Measurements from ENCODE around the gene BFSP1.

The BFSP1 gene

DNA sequence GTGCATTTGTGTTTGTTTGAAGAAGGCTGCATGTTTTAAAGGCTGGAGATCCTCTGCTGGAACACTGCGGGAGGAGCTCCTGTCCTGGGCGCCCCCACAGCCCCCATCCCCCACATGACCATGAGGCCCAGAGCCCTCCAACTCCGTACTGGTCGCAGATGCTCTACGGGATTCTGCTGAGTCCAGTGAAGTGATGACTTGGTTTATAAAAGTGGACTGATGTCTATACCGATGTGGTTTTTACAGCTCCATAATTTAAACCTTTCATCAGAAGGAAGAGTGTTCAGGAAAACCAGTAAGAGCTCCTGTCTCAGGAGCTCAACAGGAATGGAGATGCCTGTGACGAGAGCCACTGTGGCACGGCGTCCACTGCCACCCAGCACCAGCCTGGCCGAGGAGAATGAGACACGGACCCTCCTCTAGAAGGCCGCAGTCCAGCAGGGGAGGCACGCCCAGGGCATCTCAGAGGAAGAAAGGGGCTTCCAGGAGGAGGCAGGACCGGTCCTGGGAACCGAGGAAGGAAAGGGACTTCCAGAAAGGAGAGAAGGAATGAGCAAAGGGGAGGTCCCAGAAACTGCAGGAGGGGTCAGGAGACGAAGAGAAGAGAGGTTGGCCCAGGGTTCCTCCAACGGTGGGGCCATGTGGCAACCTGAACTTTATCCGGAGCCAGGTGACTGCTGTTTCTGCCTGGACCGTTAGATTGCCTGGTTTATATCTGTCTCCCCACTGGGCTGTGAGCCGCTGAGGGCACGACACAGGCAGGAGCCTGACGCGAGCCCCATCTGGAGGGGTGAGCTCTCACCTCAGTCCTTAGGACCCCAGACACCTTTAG is 26.9 kb downstream of the BFSP1 start:
- TF ChIP-seq, protein P1, sequence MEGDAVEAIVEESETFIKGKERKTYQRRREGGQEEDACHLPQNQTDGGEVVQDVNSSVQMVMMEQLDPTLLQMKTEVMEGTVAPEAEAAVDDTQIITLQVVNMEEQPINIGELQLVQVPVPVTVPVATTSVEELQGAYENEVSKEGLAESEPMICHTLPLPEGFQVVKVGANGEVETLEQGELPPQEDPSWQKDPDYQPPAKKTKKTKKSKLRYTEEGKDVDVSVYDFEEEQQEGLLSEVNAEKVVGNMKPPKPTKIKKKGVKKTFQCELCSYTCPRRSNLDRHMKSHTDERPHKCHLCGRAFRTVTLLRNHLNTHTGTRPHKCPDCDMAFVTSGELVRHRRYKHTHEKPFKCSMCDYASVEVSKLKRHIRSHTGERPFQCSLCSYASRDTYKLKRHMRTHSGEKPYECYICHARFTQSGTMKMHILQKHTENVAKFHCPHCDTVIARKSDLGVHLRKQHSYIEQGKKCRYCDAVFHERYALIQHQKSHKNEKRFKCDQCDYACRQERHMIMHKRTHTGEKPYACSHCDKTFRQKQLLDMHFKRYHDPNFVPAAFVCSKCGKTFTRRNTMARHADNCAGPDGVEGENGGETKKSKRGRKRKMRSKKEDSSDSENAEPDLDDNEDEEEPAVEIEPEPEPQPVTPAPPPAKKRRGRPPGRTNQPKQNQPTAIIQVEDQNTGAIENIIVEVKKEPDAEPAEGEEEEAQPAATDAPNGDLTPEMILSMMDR (IDR thresholded peaks at IDR 0.05; ENCODE audit: insufficient read depth, missing control alignments), result no peak
- FAIRE-seq, result no peak
- no peak for DNase-seq (ENCODE audit: insufficient read length, low spot score)

DNA sequence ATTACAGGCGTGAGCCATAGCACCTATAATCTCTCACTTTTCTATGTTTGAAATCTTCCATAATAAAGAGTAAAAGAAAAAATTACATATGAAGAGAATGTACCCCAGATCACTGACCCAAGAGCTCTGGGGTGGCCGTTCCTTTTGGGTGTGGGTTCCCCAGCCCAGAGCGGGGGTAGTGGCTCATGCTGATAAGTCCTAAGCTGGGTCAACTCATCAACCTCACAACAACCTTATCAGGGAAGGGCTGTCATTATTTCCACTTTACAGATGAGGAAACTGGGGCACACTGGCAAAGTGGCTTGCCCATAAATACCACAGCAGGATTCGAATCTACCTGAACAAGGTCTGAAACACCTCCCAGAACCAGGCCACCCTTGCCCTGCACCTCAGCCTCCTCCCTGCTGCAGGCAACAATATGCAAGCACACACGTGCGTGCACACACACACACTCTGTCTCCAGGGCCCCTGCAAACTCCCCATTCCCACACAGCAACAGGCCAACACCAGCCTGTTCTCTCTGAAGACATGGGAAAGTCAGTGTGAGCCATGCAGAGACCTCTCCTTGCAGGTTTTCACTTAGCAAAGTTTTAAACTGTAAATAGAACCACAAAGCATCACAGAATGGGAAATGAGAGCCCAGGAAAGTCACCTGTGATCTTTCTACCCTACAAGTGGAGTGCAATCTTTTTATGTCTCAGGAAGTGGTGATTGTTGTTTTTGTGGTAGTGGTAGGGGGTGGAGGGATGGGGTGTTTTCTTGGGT is 27.7 kb downstream of the BFSP1 start:
- TF ChIP-seq, protein P1 (IDR thresholded peaks at IDR 0.05; ENCODE audit: insufficient read depth, missing control alignments), result no peak
- FAIRE-seq, result no peak
- no peak for DNase-seq (ENCODE audit: insufficient read length, low spot score)

DNA sequence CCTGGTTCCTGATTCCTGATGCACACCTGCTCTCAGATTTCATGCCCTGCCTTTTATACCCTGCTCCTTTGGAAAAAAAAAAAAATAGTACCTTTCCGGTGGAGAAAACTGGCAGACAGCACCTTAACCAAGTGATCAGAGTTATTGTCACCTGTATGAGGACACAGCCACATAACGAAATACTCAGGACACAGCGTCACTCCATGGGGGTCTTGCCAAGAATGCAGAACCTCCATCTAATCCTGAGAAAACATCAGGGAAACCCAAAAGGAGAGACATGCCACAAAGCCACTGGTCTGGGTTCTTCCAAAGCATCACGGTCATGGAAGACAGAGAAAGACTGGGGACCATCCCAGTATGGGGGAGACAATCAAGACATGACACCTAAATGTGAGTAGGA is 29.1 kb downstream of the BFSP1 start:
- FAIRE-seq (no peak), DNase-seq (ENCODE audit: insufficient read length, low spot score) (no peak)
- TF ChIP-seq, protein P1 (IDR thresholded peaks at IDR 0.05; ENCODE audit: insufficient read depth, missing control alignments), result no peak

DNA sequence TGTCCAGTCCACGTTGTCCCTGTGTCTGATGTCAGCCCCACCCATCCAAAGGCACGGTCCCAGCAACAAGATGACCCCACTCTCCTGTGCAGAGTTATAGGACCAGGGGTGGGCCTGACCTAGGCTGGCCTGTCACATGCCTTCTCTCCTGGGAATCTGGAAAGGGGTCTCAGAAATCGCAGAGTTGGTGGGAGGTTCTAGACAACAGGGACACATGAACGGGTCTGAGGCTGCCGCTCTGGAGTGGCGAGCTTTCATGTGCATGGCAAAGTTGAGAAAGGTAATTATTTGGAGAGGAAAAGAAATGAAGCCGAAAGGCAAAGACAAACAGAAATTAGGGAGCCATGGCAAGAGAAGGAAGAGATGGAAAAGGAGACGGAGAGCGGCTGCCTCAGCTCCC is 29.5 kb downstream of the BFSP1 start:
- DNase-seq (ENCODE audit: insufficient read length, low spot score) (no peak), FAIRE-seq (no peak)
- TF ChIP-seq, protein P1 (IDR thresholded peaks at IDR 0.05; ENCODE audit: insufficient read depth, missing control alignments), result no peak

DNA sequence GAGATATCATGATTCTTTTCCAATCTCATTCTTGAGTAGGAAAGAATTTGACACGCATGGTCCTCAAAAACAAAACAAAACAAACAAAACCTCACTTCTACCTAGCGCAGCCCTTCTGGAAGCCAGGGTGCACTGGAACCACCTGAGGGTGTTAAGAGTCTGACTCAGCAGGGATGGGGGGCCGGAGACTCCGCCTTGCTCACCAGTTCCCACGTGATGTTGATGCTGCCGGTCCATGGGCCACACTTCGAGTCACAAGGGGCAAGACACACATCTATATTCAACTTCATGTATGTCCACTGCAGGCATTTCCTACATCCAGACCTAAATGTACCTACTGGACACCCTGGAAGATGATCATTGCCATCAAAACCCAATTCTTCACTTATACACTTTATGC is 30.4 kb downstream of the BFSP1 start:
- FAIRE-seq (no peak), DNase-seq (ENCODE audit: insufficient read length, low spot score) (no peak)
- TF ChIP-seq, protein P1 (IDR thresholded peaks at IDR 0.05; ENCODE audit: insufficient read depth, missing control alignments), result no peak

DNA sequence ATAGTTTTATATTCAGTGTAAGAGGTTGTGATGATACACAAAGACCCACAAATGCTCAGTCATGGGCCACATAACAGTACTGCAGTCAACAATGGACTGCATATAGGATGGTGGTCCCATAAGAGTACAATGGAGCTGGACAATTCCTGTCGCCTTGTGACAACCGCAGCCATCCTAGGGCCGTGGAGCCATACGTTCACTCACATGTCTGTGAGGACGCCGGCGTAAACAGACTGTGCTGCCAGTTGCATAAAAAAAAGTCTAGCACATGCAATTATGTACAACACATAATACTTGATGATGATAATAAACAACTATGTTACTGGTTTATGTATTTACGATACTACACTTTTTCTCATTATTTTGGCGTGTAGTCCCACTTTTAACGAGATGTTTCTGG is 30.9 kb downstream of the BFSP1 start:
- DNase-seq (ENCODE audit: insufficient read length, low spot score) (no peak), FAIRE-seq (no peak)
- TF ChIP-seq, protein P1 (IDR thresholded peaks at IDR 0.05; ENCODE audit: insufficient read depth, missing control alignments), result no peak

DNA sequence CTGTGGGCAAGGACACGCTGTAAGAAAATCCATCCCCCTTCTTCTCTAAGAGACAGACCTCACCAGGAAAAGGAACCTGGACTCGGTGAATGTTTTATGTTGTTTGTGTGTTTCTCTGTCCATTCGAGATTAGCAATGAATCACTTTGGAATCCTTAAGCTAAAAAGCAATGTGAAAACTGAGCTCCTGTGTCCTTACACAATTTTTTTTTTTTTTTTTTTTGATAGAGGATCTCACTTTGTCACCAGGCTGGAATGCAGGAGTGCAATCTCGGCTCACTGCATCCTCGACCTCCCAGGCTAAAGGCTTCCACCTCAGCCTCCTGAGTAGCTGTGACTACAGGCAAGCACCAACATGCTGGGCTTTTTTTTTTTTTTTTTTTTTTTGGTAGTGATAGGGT is 32.1 kb downstream of the BFSP1 start:
- TF ChIP-seq, protein P1 (IDR thresholded peaks at IDR 0.05; ENCODE audit: insufficient read depth, missing control alignments), result no peak
- FAIRE-seq (no peak), DNase-seq (ENCODE audit: insufficient read length, low spot score) (no peak)
